ENCODE results near the gene SPINK8. TPM values are rescaled to one million over a fixed set of nuclear protein-coding genes. Genes with fewer than 3 reads are reported as not detected.
"Not testable (repeated sequence)": the region's sequence is repeated elsewhere in the genome, so short reads cannot be mapped to it uniquely, and the experiment has no call there.

SPINK8 gene
- total RNA-seq, 1 donor from 2014 or later: not detected

DNA sequence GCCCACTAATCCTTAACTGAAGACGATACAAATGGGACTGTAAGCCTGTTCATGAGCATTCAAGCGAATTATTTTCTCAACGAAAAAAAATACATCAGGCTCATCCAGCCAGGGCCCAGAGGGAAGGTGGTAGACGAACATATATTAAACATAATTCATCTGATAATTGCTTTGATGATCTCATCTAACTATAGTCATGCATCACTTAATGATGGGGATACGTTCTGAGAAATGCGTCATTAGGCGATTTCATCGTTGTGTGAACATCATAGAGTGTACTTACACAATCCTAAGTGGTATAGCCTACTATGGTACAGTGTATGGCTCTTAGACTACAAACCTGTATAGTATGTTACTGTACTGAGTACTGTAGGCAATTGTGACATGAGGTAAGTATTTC is 10.0 kb upstream of the SPINK8 start:
- Mint-ChIP-seq H3K4me1 (no peaks in the 10 kb centered on the region), H3K4me3 (no peak overlapping the region), H3K36me3 (ENCODE audit: low read depth) (no peaks in the 10 kb centered on the region), H3K27ac (no peak overlapping the region), H3K9me3 (no peaks in the 10 kb centered on the region), H3K27me3 (peaks cover 2% of the 10 kb centered on the region)
- no peak for ATAC-seq (ENCODE audit: low read depth)
- POLR2A ChIA-PET: no interaction called here
- intact Hi-C loops (cut with micrococcal nuclease): no loop called here
- TF ChIP-seq CTCF (IDR thresholded peaks at IDR 0.05): no peak
- no peak for DNase-seq
- CTCF ChIA-PET: no interaction called here

DNA sequence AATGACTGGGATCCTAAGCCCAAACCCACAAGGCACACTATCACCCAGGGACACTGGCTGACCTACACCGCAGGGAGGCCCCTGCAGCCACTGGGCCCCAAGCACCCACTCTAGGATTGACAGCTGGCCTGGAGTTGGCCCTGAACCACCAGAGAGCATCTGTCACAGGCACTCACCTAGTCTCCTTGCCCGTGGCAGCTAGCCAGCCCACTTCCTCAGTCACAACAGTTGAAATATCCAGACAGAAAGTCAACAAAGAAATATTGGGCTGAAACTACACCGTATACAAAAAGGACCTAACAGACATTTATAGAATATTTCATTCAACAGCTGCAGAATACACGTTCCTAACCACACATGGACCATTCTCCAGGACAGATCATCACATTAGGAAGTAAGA is 5.2 kb upstream of the SPINK8 start:
- Mint-ChIP-seq H3K4me3 (no peak overlapping the region), H3K27ac (no peak overlapping the region), H3K27me3 (peaks cover 17% of the 10 kb centered on the region), H3K9me3 (no peaks in the 10 kb centered on the region), H3K4me1 (no peaks in the 10 kb centered on the region), H3K36me3 (ENCODE audit: low read depth) (no peaks in the 10 kb centered on the region)
- ATAC-seq (ENCODE audit: low read depth) (no peak), DNase-seq (no peak)
- TF ChIP-seq CTCF (IDR thresholded peaks at IDR 0.05): no peak
- ChIA-PET POLR2A (no interaction called here), CTCF (no interaction called here)
- intact Hi-C loops (cut with micrococcal nuclease): no loop called here

DNA sequence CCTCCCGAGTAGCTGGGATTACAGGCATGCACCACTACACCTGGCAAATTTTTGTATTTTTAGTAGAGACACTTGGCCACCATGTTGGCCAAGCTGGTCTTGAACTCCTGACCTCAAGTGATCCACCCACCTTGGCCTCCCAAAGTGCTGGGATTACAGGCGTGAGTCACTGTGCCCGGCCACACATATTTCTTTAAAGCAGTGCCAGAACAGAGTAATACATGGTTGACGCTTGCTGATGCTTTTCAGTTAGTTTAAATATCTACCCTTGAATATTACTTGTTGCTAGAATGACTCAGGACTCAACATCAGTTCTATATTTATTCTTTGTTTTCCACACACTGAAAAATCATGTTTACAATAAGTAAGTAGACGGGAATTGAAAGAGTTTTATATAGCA is 4.1 kb upstream of the SPINK8 start:
- ATAC-seq (ENCODE audit: low read depth); DNase-seq; intact Hi-C loops (cut with micrococcal nuclease); H3K4me3 Mint-ChIP-seq; POLR2A ChIA-PET; H3K27ac Mint-ChIP-seq; H3K4me1 Mint-ChIP-seq; H3K36me3 Mint-ChIP-seq (ENCODE audit: low read depth); H3K9me3 Mint-ChIP-seq; CTCF ChIA-PET: not testable (repeated sequence)
- H3K27me3 Mint-ChIP-seq: peaks cover 20% of the 10 kb centered on the region

- H3K27ac Mint-ChIP-seq; H3K4me1 Mint-ChIP-seq; H3K36me3 Mint-ChIP-seq (ENCODE audit: low read depth); H3K4me3 Mint-ChIP-seq; intact Hi-C loops (cut with micrococcal nuclease); H3K9me3 Mint-ChIP-seq; ATAC-seq (ENCODE audit: low read depth); POLR2A ChIA-PET; DNase-seq: not testable (repeated sequence)
- H3K27me3 Mint-ChIP-seq: peaks cover 25% of the 10 kb centered on the region
- CTCF ChIA-PET: interaction anchor here (0.7 kb wide), 1 partner anchor 62 kb away, joined by 3 read pairs; no protein-coding TSS in a partner anchor
Measured at GRCh38 chr3:48335286-48335685, 1.8 kb upstream of the SPINK8 start.

GRCh38 chr3:48334605-48335004 is 1.1 kb upstream of the SPINK8 start:
- TF ChIP-seq CTCF (IDR thresholded peaks at IDR 0.05): no peak
- ATAC-seq (ENCODE audit: low read depth): no peak
- H3K27ac Mint-ChIP-seq: no peak overlapping the region
- ChIA-PET POLR2A (no interaction called here), CTCF (no interaction called here)
- no peaks in the 10 kb centered on the region for H3K9me3 Mint-ChIP-seq
- H3K4me3 Mint-ChIP-seq: no peak overlapping the region
- H3K36me3 Mint-ChIP-seq (ENCODE audit: low read depth): no peaks in the 10 kb centered on the region
- no peaks in the 10 kb centered on the region for H3K4me1 Mint-ChIP-seq
- no peak for DNase-seq
- peaks cover 25% of the 10 kb centered on the region for H3K27me3 Mint-ChIP-seq
- intact Hi-C loops (cut with micrococcal nuclease): no loop called here

GRCh38 chr3:48331706-48332435 is 1.6 kb downstream of the SPINK8 start:
- H3K9me3 Mint-ChIP-seq; H3K36me3 Mint-ChIP-seq (ENCODE audit: low read depth); H3K27ac Mint-ChIP-seq; DNase-seq; H3K4me1 Mint-ChIP-seq; intact Hi-C loops (cut with micrococcal nuclease); ATAC-seq (ENCODE audit: low read depth); CTCF ChIA-PET; H3K4me3 Mint-ChIP-seq: not testable (repeated sequence)
- POLR2A ChIA-PET: interaction anchor here (0.6 kb wide), 1 partner anchor 31 kb away, joined by 3 read pairs; no protein-coding TSS in a partner anchor
- peaks cover 21% of the 10 kb centered on the region for H3K27me3 Mint-ChIP-seq
